Sigmoid colon (tissue), 7 donors: ENCODE results near the gene SPATA3. TPM values are rescaled to one million over a fixed set of nuclear protein-coding genes. Genes with fewer than 3 reads are reported as not detected.
A peak's percentile ranks its signal among the peaks of the same experiment; 100 is the strongest.

Experiments
- DNase-seq: peaks from one replicate; pipeline ENCODE4 v3.0.0-alpha.2; 2019
- H3K27ac ChIP-seq, 4 donors: fragments of 200-600 bp; sonication (generic); one replicate each; pipeline ENCODE4 v1.5.1; 2016 to 2019; ENCODE audit warnings: mild to moderate bottlenecking in 1 of 4
- H3K27me3 ChIP-seq, 3 donors: fragments of 200-600 bp; sonication (generic); one replicate each; pipeline ENCODE4 v1.5.1; 2019; ENCODE audit warnings: mild to moderate bottlenecking in 1 of 3
- H3K36me3 ChIP-seq, 4 donors: fragments of 200-600 bp; sonication (generic); one replicate each; pipeline ENCODE4 v1.5.1; 2016 to 2019
- H3K4me1 ChIP-seq, 4 donors: fragments of 200-600 bp; sonication (generic); one replicate each; pipeline ENCODE4 v1.5.1; 2017 to 2019
- H3K4me3 ChIP-seq, 4 donors: fragments of 200-600 bp; sonication (generic); one replicate each; pipeline ENCODE4 v1.5.1; 2017 to 2019; ENCODE audit warnings: mild to moderate bottlenecking in 2 of 4, moderate library complexity in 1 of 4
- H3K9me3 ChIP-seq, 4 donors: fragments of 200-600 bp in 3 of 4; sonication (generic) in 3 of 4; one replicate each; pipeline versions ENCODE4 v1.5.1 to v1.6.1; 2013 to 2019
- EP300 ChIP-seq, 4 donors: sonication (generic); formaldehyde crosslinking; IDR thresholded peaks; one replicate each; pipeline ENCODE4 v1.6.1; 2017; ENCODE audit warnings: antibody characterized with exemption in 4 of 4
- POLR2A ChIP-seq, 2 donors: fragments of 450-650 bp; IDR thresholded peaks; one replicate each; pipeline ENCODE4 v1.6.1; 2016; ENCODE audit warnings: antibody characterized with exemption in 2 of 2, mild to moderate bottlenecking in 2 of 2, moderate library complexity in 2 of 2
- POLR2AphosphoS5 ChIP-seq, 4 donors: sonication (generic); formaldehyde crosslinking; IDR thresholded peaks; one replicate each; pipeline ENCODE4 v1.6.1; 2017; ENCODE audit warnings: antibody characterized with exemption in 4 of 4
- WGBS, 2 donors: extraction: QIAGEN DNeasy Blood & Tissue Kit; methylation state at CpG; one replicate each; pipeline ENCODE4 v1.1.7; 2013; 5-methylcytosine and 5-hydroxymethylcytosine counted together
- intact Hi-C: fragments of 100-400 bp; cut with DNase I; formaldehyde crosslinking; loops from one replicate; pipeline ENCODE4 v1.15.1; 2023
- polyA plus RNA-seq, 3 donors: library from polyadenylated mRNA; stranded (reverse); fragments of 200-250 nt; gene quantifications; one replicate each; pipeline ENCODE4 v1.2.3, GENCODE V29; 2013
- total RNA-seq, 4 donors: library from RNA; depleted of rRNA; stranded (reverse); fragments of >200 nt; gene quantifications; one replicate each; pipeline ENCODE4 v1.1.0, GENCODE V29; 2016
- TF ChIP-seq, protein P1 (sequence below), 4 experiments: fragments of 450-650 bp in 3 of 4; fragments of 200-600 bp in 1 of 4; IDR thresholded peaks; one replicate each; pipeline ENCODE4 v1.5.1; 2016 to 2019; ENCODE audit warnings: antibody characterized with exemption in 4 of 4, mild to moderate bottlenecking in 3 of 4, moderate library complexity in 2 of 4
- donor health status: healthy with polysubstance abuse.
- donor health status: Bipolar disorder and iron deficiency.
- donor health status: healthy.

The SPATA3 gene
- total and polyA plus RNA-seq, 7 donors, result not detected

DNA sequence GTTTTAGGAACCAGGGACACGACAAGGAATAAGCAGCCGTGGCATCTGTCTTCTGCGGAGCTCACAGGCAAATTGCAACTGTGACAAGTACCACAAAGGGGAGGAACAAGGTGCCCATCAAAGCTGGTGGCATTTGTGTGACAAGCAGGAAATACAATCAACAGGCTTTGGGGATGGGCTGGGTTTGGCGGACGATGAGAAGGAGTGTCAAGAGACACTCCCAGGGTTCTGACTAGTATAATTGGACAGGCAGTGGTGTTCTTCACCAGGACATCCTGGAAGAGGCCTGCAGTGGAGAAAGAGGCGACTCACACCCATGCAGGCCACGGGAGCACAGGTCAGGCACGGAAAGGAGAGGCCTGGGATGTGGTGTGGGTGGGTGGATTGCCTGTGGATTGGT lies 14.2 kb upstream of the SPATA3 start:
- H3K36me3 ChIP-seq, result no peaks in the 10 kb centered on the region
- intact Hi-C loops, result no loop called here
- peaks cover 0 to 3% (median 0%) of the 10 kb centered on the region in 3 donors for H3K27me3 ChIP-seq
- DNase-seq, result peak; percentile 18
- no peak overlapping the region for H3K4me3 ChIP-seq
- peaks cover 0 to 3% (median 1%) of the 10 kb centered on the region in 4 donors for H3K4me1 ChIP-seq
- WGBS, 2 donors, result 61 to 76% methylated on average over 8 of the region's 8 CpGs
- no peaks in the 10 kb centered on the region for H3K9me3 ChIP-seq
- TF ChIP-seq, protein P1, sequence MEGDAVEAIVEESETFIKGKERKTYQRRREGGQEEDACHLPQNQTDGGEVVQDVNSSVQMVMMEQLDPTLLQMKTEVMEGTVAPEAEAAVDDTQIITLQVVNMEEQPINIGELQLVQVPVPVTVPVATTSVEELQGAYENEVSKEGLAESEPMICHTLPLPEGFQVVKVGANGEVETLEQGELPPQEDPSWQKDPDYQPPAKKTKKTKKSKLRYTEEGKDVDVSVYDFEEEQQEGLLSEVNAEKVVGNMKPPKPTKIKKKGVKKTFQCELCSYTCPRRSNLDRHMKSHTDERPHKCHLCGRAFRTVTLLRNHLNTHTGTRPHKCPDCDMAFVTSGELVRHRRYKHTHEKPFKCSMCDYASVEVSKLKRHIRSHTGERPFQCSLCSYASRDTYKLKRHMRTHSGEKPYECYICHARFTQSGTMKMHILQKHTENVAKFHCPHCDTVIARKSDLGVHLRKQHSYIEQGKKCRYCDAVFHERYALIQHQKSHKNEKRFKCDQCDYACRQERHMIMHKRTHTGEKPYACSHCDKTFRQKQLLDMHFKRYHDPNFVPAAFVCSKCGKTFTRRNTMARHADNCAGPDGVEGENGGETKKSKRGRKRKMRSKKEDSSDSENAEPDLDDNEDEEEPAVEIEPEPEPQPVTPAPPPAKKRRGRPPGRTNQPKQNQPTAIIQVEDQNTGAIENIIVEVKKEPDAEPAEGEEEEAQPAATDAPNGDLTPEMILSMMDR (IDR thresholded peaks at IDR 0.05), result no peak
- TF ChIP-seq EP300 (IDR thresholded peaks at IDR 0.05) (no peak), POLR2A (IDR thresholded peaks at IDR 0.05) (no peak), POLR2AphosphoS5 (IDR thresholded peaks at IDR 0.05) (no peak)
- no peak overlapping the region for H3K27ac ChIP-seq

GRCh38 chr2:230982126-230982525 lies 13.8 kb upstream of the SPATA3 start:
- whole genome bisulfite sequencing, 2 donors, result 93 to 95% methylated on average over 5 of the region's 5 CpGs
- H3K27ac ChIP-seq, result no peak overlapping the region
- H3K27me3 ChIP-seq, result peaks cover 0 to 4% (median 0%) of the 10 kb centered on the region in 3 donors
- TF ChIP-seq POLR2AphosphoS5 (IDR thresholded peaks at IDR 0.05), result no peak
- peak; percentile 17 for DNase-seq
- no peaks in the 10 kb centered on the region for H3K9me3 ChIP-seq
- H3K4me3 ChIP-seq, result no peak overlapping the region
- H3K36me3 ChIP-seq, result no peaks in the 10 kb centered on the region
- intact Hi-C loops, result no loop called here
- peaks cover 0 to 7% (median 5%) of the 10 kb centered on the region in 4 donors for H3K4me1 ChIP-seq

DNA sequence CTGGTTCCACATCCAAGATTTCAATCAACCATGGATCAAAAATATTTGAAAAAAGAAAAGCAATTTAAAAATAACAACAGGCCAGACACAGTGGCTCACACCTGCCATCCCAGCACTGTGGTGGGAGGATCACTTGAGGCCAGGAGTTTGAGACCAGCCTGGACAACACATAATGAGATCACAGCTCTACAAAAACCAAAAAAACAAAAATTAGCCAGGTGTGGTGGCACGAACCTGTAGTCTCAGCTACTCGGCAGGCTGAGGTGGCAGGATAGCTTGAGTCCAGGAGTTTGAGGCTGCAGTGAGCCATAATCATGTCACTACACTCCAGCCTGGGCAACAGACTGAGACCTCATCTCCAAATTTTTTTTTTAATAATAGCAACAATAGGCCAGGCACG lies 13.4 kb upstream of the SPATA3 start:
- DNase-seq, result peak; percentile 19
- peaks cover 0 to 4% (median 0%) of the 10 kb centered on the region in 3 donors for H3K27me3 ChIP-seq
- no peaks in the 10 kb centered on the region for H3K9me3 ChIP-seq
- no peak overlapping the region for H3K27ac ChIP-seq
- intact Hi-C loops, result no loop called here
- H3K4me3 ChIP-seq, result no peak overlapping the region
- TF ChIP-seq POLR2A (IDR thresholded peaks at IDR 0.05) (no peak), POLR2AphosphoS5 (IDR thresholded peaks at IDR 0.05) (no peak), EP300 (IDR thresholded peaks at IDR 0.05) (no peak)
- TF ChIP-seq, protein P1 (IDR thresholded peaks at IDR 0.05), result no peak
- WGBS, 2 donors, result 88 to 89% methylated on average over 3 of the region's 3 CpGs
- no peaks in the 10 kb centered on the region for H3K36me3 ChIP-seq
- H3K4me1 ChIP-seq, result peaks cover 0 to 7% (median 5%) of the 10 kb centered on the region in 4 donors

DNA sequence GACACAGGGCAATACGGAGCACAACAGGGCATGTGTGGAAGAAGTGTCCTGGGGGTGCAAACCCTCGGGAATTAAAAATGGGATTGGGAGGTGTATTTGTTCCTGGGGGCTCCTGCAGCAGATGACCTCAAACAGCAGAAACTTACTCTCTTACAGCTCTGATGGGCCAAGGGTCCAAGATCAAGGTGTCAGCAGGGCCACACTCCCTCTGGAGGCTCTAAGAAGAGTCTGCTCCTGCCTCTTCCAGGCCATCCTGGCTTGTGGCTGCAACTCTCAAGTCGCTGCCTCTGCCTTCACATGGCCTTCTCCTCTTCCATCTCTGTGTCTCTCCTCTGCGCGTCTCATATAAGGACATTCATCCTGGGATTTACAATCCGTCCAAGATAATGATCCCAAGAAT lies 12.4 kb upstream of the SPATA3 start:
- Histone ChIP-seq H3K27ac (no peak overlapping the region), H3K4me3 (no peak overlapping the region), H3K9me3 (no peaks in the 10 kb centered on the region), H3K27me3 (peaks cover 0 to 4% (median 0%) of the 10 kb centered on the region in 3 donors), H3K36me3 (no peaks in the 10 kb centered on the region), H3K4me1 (peaks cover 0 to 7% (median 5%) of the 10 kb centered on the region in 4 donors)
- TF ChIP-seq, protein P1 (IDR thresholded peaks at IDR 0.05), result no peak
- TF ChIP-seq EP300 (IDR thresholded peaks at IDR 0.05), result no peak
- TF ChIP-seq POLR2AphosphoS5 (IDR thresholded peaks at IDR 0.05), result no peak
- TF ChIP-seq POLR2A (IDR thresholded peaks at IDR 0.05), result no peak
- DNase-seq, result no peak
- 95 to 96% methylated on average over 6 of the region's 6 CpGs for WGBS, 2 donors
- intact Hi-C loops, result no loop called here

- TF ChIP-seq, protein P1 (IDR thresholded peaks at IDR 0.05), result no peak
- TF ChIP-seq POLR2A (IDR thresholded peaks at IDR 0.05), result no peak
- Histone ChIP-seq H3K9me3 (no peaks in the 10 kb centered on the region), H3K4me1 (peaks cover 0 to 7% (median 5%) of the 10 kb centered on the region in 4 donors), H3K4me3 (no peak overlapping the region), H3K27ac (no peak overlapping the region), H3K27me3 (peaks cover 0 to 4% (median 0%) of the 10 kb centered on the region in 3 donors), H3K36me3 (no peaks in the 10 kb centered on the region)
- peak; percentile 38 for DNase-seq
- intact Hi-C loops, result loop anchor here (5.0 kb wide), 2 partner anchors 82 to 122 kb away; partner anchors contain the start of gene ITM2C
- WGBS, 2 donors, result 79 to 82% methylated on average over 13 of the region's 13 CpGs
These were observed 11.3 kb upstream of the SPATA3 start for GRCh38 chr2:230984393-230985220.
